SK-N-SH (cell line): ENCODE results near the gene LARP4.

Experiments used
- CTCF ChIP-seq: fragments of 200-600 bp; sonication (generic); IDR thresholded peaks from 2 replicates; pipeline ENCODE4 v1.6.1; 2017; ENCODE audit warnings: antibody characterized with exemption, mild to moderate bottlenecking, moderate library complexity
- GABPA ChIP-seq: IDR thresholded peaks from 2 replicates; pipeline ENCODE4 v1.4.0; 2012; ENCODE audit warnings: low read depth, mild to moderate bottlenecking
- NRF1 ChIP-seq: IDR thresholded peaks from 2 replicates; pipeline ENCODE4 v1.6.1; 2012; ENCODE audit warnings: low read depth, mild to moderate bottlenecking, low read length
- POLR2AphosphoS5 ChIP-seq: IDR thresholded peaks from 2 replicates; pipeline ENCODE4 v1.6.1; 2012; ENCODE audit warnings: low read depth, low read length
- RAD21 ChIP-seq: IDR thresholded peaks from 2 replicates; pipeline ENCODE4 v1.6.1; 2012; ENCODE audit warnings: mild to moderate bottlenecking, low read length
- RXRA ChIP-seq: IDR thresholded peaks from 2 replicates; pipeline ENCODE4 v1.4.0; 2012; ENCODE audit warnings: low read depth, mild to moderate bottlenecking, borderline replicate concordance
- TEAD4 ChIP-seq: IDR thresholded peaks from 2 replicates; pipeline ENCODE4 v1.4.0; 2012; ENCODE audit warnings: mild to moderate bottlenecking, borderline replicate concordance; ENCODE audit not compliant: insufficient read depth
- USF1 ChIP-seq: IDR thresholded peaks from 2 replicates; pipeline ENCODE4 v1.4.0; 2012; ENCODE audit warnings: low read depth, borderline replicate concordance

GRCh38 chr12:50505675-50506530 lies 105.2 kb downstream of the LARP4 start:
- TF ChIP-seq RAD21 (no peak), USF1 (no peak), RXRA (no peak), TEAD4 (no peak), NRF1 (no peak), POLR2AphosphoS5 (no peak), GABPA (no peak), CTCF (no peak)
